KMS-11 (cell line): Measurements from ENCODE around the gene CDK3.
A peak's percentile ranks its signal among the peaks of the same experiment; 100 is the strongest.

Experiments
- H2AFZ ChIP-seq: fragments of 200-600 bp; sonication (generic); 2 replicates; pipeline ENCODE4 v1.6.1; 2016; ENCODE audit warnings: antibody characterized with exemption, mixed run types, low read depth
- H3K27ac ChIP-seq: fragments of 200-600 bp; sonication (generic); 2 replicates; pipeline ENCODE4 v1.6.1; 2016; ENCODE audit warnings: mild to moderate bottlenecking, mixed run types
- H3K27me3 ChIP-seq: fragments of 200-600 bp; sonication (generic); 2 replicates; pipeline ENCODE4 v1.6.1; 2017; ENCODE audit warnings: mild to moderate bottlenecking, low read depth, mixed run types, moderate library complexity; ENCODE audit not compliant: insufficient read depth
- H3K36me3 ChIP-seq: fragments of 200-600 bp; sonication (generic); 2 replicates; pipeline ENCODE4 v1.6.1; 2017; ENCODE audit warnings: mild to moderate bottlenecking, mixed run types; ENCODE audit not compliant: insufficient read depth
- H3K4me1 ChIP-seq: fragments of 200-600 bp; sonication (generic); 2 replicates; pipeline ENCODE4 v1.6.1; 2016; ENCODE audit warnings: mild to moderate bottlenecking, low read depth, mixed run types; ENCODE audit not compliant: poor library complexity, severe bottlenecking
- H3K4me2 ChIP-seq: fragments of 200-600 bp; sonication (generic); 2 replicates; pipeline ENCODE4 v1.7.0; 2016; ENCODE audit warnings: mild to moderate bottlenecking, mixed run types
- H3K4me3 ChIP-seq: fragments of 200-600 bp; sonication (generic); IDR thresholded peaks from 2 replicates; pipeline ENCODE4 v1.6.1; 2017; ENCODE audit warnings: low read depth, low read length, mixed read lengths; ENCODE audit not compliant: insufficient read depth
- H3K79me2 ChIP-seq: fragments of 200-600 bp; sonication (generic); 2 replicates; pipeline ENCODE4 v1.6.1; 2016; ENCODE audit warnings: low read depth, mixed run types; ENCODE audit not compliant: insufficient read depth
- H3K9ac ChIP-seq: fragments of 200-600 bp; sonication (generic); 2 replicates; pipeline ENCODE4 v1.6.1; 2016; ENCODE audit warnings: mild to moderate bottlenecking, mixed run types
- H4K20me1 ChIP-seq: fragments of 200-600 bp; sonication (generic); 2 replicates; pipeline ENCODE4 v1.6.1; 2016; ENCODE audit warnings: mild to moderate bottlenecking, mixed run types; ENCODE audit not compliant: insufficient read depth
- TF ChIP-seq, protein P1 (sequence below): fragments of 200-600 bp; sonication (generic); conservative IDR thresholded peaks from 2 replicates; pipeline ENCODE4 v1.6.1; 2017; ENCODE audit warnings: low read depth, mild to moderate bottlenecking, antibody characterized with exemption, low read length, moderate library complexity, mixed read lengths

The CDK3 gene

DNA sequence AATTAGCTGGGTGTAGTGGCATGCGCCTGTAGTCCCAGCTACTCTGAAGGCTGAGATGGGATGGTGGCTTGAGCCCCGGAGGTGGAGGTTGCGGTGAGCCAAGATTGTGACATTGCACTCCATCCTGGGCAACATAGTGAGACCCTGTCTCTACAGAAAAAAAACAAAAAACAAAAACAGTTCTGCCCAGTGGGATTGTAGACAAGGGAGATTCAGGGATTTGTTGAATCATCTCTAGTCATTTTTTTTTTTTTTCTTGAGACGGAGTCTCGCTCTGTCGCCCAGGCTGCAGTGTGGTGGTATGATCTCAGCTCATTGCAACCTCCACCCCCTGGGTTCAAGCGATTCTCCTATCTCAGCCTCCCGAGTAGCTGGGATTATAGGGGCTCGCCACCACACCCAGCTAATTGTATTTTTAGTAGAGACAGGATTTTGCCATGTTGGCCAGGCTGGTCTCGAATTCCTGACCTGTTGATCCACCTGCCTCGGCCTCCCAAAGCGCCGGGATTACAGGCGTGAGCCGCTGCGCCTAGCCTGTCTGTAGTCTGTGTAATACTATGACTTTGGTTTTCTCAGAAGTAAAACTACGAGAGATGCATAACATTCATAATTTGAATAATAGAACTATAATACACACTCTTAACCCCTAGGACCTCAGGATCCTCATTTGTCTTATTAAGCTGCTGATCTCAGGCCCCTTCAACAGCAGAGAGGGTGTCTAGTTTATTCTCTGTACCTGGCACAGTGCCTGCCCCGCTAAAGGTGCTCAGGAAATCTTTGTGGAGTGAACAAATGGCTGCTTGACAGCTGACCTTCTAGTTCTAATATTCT, 20.3 kb upstream of the CDK3 start:
- H3K9ac ChIP-seq = peak overlapping the region; percentile 83
- peak overlapping the region; percentile 70 for H2AFZ ChIP-seq
- H4K20me1 ChIP-seq = no peaks in the 10 kb centered on the region
- no peak overlapping the region for H3K4me3 ChIP-seq
- no peaks in the 10 kb centered on the region for H3K27me3 ChIP-seq
- peaks cover 10% of the 10 kb centered on the region; the same call in 1 of the 2 replicates for H3K79me2 ChIP-seq
- peak overlapping the region; percentile 55 for H3K4me2 ChIP-seq
- H3K27ac ChIP-seq = peak overlapping the region; percentile 78
- H3K36me3 ChIP-seq = no peaks in the 10 kb centered on the region
- H3K4me1 ChIP-seq = peaks cover 17% of the 10 kb centered on the region
- TF ChIP-seq, protein P1, sequence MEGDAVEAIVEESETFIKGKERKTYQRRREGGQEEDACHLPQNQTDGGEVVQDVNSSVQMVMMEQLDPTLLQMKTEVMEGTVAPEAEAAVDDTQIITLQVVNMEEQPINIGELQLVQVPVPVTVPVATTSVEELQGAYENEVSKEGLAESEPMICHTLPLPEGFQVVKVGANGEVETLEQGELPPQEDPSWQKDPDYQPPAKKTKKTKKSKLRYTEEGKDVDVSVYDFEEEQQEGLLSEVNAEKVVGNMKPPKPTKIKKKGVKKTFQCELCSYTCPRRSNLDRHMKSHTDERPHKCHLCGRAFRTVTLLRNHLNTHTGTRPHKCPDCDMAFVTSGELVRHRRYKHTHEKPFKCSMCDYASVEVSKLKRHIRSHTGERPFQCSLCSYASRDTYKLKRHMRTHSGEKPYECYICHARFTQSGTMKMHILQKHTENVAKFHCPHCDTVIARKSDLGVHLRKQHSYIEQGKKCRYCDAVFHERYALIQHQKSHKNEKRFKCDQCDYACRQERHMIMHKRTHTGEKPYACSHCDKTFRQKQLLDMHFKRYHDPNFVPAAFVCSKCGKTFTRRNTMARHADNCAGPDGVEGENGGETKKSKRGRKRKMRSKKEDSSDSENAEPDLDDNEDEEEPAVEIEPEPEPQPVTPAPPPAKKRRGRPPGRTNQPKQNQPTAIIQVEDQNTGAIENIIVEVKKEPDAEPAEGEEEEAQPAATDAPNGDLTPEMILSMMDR = no peak

DNA sequence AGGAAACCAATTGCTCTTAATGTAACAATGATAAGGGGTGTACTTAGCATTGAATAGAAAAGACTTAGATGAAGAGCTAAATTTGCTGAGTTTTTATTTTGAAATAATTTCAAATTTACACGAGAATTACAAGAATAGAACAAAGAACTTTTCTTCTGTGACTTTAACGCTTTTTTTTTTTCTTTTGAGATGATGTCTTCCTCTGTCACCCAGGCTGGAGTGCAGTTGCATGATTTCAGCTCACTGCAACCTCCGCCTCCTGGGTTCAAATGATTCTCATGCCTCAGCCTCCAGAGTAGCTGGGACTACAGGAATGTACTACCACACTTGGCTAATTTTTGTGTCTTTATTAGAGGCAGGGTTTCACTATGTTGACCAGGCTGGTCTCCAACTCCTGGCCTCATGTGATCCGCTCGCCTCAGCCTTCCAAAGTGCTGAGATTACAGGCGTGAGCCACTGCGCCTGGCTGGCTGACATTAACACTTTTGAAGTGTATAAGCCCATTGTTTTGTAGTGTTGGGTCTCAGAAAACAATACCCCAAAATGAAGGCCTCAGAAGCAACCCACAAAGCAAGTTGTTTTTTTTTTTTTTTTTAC, 19.5 kb upstream of the CDK3 start:
- H3K4me2 ChIP-seq = no peak overlapping the region
- H3K27me3 ChIP-seq = no peaks in the 10 kb centered on the region
- H3K79me2 ChIP-seq = peaks cover 10% of the 10 kb centered on the region; the same call in 1 of the 2 replicates
- H3K9ac ChIP-seq = no peak overlapping the region
- TF ChIP-seq, protein P1 = no peak
- H3K27ac ChIP-seq = no peak overlapping the region
- H2AFZ ChIP-seq = no peak overlapping the region
- no peak overlapping the region for H3K4me3 ChIP-seq
- H3K36me3 ChIP-seq = no peaks in the 10 kb centered on the region
- H4K20me1 ChIP-seq = no peaks in the 10 kb centered on the region
- H3K4me1 ChIP-seq = peaks cover 17% of the 10 kb centered on the region

DNA sequence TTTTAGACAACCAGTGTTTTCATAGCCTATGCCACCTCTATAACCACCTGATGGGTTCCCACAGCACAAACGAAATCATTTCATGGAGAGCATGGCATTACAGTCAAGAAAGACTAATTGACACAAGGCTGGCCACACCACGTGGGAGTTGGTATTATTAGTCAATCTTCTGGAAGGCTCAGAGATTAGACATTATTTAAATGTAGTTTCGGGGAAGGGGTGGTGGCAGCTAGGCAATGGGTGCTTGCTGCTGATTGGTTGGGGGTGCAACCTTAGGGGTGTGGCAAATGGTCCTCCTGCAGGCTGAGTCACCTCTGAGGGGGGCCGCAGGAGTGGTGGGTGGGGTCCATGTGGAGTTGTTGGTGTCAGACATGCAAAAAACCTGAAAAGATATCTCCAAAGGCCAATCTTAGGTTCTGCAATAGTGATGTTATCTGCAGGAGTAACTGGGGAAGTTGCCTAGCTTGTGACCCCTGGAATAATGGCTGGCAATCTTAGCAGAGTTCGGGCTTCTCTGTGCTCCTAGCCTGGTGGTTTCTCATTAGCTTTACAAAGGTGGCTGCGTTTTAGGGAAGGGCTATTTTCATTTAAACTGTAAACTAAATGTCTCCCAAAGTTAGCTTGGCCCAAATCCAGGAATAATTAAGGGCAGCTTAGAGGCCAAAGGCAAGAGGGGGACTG, 17.0 kb upstream of the CDK3 start:
- H2AFZ ChIP-seq = no peak overlapping the region
- H3K4me2 ChIP-seq = no peak overlapping the region

DNA sequence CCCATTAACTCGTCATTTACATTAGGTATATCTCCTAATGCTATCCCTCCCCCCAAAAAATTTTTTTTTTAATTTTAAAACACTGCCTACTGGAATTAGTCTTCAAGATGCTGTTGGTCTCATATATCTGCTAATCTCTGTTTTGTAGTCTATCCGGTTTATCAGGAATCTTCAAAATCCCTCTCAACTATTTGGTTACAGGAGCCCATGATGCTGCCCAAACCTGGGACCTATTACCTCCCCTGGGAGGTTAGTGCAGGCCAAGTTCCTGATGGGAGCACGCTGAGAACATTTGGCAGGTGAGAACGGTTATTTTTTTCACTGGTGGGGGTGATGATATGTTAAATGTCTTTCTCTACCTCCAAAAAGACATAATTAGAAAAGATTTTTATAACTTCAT, 14.7 kb upstream of the CDK3 start:
- Histone ChIP-seq H3K4me2 (no peak overlapping the region), H4K20me1 (no peaks in the 10 kb centered on the region), H2AFZ (no peak overlapping the region), H3K27me3 (no peaks in the 10 kb centered on the region), H3K27ac (no peak overlapping the region), H3K79me2 (peaks cover under 1% of the 10 kb centered on the region; the same call in 1 of the 2 replicates), H3K4me3 (no peak overlapping the region), H3K36me3 (no peaks in the 10 kb centered on the region), H3K4me1 (no peaks in the 10 kb centered on the region), H3K9ac (no peak overlapping the region)
- TF ChIP-seq, protein P1 = no peak

More for the DNA sequence above, 17.0 kb upstream of the CDK3 start:
- Histone ChIP-seq H3K4me1 (peaks cover 9% of the 10 kb centered on the region), H3K9ac (no peak overlapping the region), H3K36me3 (no peaks in the 10 kb centered on the region), H4K20me1 (no peaks in the 10 kb centered on the region), H3K27ac (no peak overlapping the region), H3K79me2 (peaks cover 10% of the 10 kb centered on the region; the same call in 1 of the 2 replicates), H3K4me3 (no peak overlapping the region), H3K27me3 (no peaks in the 10 kb centered on the region)
- TF ChIP-seq, protein P1 = no peak
